CD4-positive, alpha-beta T cell treated with Interleukin-4 for 1 hour (primary cell): Measurements from ENCODE around the gene CHRNB4.

Source experiments
- DNase-seq, 2 donors: peaks; one replicate each; pipeline ENCODE4 v3.0.0-alpha.2; 2020 to 2022

The CHRNB4 gene

DNA sequence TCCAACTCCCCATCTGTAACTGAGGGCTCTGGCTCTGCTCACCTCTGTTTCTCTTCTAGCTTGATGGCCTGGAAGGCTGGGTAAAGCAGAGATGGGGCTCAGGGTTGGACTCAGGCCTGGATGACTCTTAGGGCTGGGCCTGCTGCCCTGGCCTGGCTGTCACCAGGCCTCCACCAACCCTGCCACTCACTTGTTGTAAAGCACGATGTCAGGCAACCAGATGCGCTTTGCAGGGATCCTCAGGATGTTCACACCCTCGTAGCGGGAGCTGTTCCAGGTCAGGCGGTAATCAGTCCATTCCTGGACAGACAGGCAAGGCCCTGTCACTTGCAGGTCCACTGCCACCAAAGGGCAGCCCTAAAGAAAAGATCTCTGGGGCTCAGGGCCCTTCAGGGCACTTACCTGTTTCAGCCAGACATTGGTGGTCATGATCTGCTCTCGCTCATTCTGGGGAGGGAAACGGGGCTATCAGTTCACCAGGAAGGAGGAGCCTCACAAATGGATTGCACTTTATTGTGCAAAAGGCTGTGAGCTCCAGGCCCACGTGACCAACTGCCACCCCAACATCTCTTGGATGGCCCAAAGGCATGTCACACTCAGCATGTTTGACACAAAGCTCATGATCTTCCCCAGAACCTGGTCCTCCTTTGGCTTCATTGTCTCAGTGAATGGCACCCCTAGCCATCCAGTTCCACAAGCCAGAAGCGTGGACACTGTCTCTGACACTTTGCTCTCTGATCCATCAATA lies 9.9 kb downstream of the CHRNB4 start:
- DNase-seq: no peak

DNA sequence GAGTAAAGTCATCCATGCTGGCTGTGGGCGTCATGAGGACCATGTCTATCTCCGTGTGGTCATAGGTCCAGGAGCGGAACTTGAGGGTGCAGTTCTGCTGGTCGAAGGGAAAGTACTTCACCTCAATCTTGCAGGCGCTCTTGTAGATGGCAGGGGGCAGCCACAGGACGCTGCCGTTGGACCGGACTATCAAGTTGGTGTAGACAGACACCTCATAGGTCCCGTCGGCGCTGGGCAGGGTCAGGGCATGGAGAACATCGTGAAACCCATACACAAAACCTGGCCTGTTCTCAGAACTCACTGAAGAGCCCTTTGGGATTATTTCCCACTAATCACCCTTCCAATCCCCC lies 11.3 kb downstream of the CHRNB4 start:
- no peak for DNase-seq

DNA sequence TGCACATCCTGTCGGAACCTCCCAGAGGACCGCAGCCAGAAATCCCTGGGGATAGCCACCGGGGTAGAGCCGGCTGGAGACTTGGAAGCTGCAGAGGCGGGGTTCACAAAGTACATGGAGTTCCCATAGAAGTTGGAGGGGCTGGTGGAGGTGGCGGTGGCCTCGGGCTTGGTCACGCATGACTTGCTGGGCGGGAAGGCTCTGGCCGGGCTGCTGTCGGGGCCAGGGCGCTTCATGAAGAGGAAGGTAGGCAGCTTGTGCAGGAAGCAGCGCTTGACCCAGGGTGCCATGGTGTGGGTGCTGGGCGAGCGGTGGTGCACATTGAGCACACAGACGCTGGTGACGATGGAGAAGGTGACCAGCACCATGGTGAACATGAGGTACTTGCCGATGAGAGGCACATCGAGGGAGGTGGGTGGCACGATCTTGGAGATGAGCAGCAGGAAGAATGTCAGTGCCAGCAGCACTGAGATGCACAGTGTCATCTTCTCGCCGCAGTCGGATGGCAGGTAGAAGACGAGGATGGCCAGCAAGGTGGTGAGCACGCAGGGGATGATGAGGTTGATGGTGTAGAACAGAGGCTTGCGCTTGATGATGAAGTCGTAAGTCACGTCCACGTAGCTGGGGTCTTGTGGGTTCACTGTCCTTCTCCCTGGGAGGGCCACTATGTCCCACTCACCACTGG lies 11.8 kb downstream of the CHRNB4 start:
- no peak for DNase-seq

DNA sequence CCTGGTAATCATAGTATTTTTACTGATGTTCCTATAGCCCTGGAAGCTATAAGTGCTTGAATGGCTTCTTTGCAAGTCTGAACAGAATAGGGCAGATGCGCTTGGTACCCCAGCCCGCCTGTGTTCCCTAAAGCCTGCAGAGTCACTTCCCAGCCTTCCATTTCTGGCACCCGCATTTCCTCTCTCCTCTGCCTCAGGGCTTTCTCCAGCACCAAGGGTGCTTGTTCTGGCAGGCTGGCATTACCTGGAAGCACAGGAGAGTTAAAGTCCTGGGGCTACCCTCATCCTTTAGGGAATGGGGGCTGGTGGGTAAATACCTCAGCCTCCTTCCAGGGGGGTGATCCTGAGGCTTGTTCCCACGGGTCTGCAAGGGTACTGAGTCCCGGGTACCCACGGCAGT lies 12.8 kb downstream of the CHRNB4 start:
- no peak for DNase-seq

DNA sequence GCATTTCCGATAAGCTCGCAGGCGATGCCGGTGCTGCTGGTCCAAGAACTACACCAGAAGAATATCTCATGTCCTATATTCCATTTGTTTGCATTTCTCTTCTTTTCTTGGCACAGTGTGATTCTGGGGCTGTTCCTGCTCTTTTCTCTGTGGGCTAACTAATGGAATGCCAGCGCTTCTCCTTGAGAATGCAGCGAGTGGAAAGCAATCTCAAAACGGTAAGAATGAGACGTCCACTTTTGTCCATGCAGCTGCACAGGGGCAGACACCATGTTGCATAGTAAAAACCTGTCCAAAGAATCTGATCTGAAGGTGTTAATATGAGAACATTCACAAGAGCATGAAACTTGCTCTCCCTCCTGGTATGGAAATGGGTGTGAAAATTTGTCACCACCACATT lies 13.7 kb downstream of the CHRNB4 start:
- DNase-seq: no peak

DNA sequence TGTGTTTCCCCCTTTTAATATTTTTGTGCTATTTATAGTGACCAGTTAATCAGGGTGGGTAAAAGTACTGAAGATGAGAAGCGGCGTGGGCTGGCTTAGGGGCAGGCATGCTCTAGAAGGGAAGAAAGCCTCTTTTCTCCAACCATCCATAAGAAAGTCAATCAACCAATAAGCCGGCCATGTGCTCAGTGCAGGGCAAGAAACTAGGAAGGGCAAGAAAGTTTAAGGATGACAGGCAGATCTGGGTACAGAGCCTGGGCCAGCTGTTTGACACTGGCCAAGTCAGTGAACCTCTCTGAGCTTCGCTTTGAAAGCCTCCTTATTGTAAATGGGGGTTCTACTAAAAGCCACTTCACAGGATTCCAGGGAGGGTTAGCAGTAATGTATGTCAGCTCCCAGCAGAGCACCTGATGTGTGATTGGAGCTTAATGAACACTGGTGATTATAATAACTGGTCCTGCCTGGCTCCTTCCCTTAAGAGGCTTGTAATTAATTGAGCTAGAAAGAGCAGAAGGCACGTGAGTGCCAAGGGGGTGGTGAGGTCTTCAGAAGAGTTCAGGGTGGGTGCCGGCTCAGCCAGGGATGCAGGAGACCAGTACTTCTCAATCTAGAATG lies 14.5 kb downstream of the CHRNB4 start:
- DNase-seq: no peak

DNA sequence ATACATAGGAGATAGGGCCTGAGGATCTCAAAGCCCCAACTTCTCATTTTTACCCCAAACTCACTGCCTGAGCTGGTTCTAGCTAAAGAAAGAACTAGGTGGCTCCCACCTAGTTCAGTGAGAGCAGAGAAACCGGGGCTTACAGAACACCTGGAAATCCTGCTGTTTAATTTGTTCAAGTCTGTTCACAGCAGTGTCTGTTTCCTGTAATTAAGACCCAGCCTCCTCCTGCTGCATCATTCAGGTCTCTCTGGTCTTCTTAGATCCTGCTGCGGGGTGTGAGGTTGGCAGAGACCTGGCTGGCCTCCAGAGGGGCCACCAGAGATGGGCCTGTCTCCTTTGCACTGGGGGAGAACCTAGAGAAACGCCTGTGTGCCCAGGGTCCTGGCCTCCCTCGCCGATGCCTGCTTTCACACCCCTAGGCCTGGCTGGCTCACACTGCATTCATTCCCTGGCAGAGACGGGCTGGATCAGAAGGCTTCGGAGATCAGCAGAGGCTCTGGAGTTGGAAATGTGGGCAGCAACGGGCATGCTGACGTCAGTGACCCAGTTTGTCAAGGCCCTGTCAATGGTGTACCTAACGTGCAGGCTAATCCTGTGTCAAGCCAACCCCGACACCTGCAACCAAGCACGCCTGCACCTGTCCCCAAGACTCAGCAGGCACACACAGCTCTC lies 15.3 kb downstream of the CHRNB4 start:
- DNase-seq: no peak

DNA sequence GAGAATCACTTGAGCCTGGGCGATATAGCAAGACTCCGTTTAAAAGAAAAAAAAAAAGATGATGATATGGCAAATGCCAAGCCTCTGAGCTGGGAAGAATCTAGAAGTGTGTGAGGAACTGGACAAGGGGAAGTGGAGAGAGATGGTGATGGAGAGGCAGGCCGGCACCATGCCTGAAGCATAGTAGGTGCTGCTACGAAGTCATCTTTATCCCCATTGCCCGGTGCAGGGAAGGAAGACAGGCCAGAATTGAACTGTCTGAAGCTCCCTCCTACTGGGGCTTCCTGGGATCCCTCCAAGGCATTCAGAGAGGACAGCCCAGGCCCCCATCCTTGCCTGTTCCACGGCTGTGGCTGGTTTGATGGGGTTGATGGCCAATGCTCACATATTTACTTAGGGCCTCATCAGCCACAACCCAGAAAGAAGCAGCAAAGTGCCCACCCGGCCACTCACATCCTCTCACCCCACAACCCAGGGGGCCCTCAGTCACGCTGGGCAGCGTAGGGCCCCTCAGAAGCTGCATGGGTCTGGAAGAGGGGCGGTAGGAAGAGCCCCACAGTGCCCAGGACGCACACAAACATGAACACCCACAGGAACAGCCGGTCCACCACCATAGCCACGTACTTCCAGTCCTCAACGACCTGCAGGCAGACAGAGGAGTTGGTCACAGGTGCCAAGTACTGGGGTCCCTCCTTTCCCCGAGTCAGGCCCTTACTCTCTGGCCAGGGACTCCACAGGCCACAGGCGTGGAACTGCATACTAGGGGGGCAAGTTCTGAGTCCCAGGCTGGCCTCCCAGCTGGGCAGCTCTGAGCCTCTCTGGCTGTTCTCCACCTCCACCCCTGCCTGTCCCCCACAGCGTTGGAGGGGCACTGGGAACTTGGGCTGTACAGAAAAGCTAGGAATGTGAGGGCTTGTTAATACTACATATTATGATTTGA lies 16.1 kb downstream of the CHRNB4 start:
- no peak for DNase-seq

DNA sequence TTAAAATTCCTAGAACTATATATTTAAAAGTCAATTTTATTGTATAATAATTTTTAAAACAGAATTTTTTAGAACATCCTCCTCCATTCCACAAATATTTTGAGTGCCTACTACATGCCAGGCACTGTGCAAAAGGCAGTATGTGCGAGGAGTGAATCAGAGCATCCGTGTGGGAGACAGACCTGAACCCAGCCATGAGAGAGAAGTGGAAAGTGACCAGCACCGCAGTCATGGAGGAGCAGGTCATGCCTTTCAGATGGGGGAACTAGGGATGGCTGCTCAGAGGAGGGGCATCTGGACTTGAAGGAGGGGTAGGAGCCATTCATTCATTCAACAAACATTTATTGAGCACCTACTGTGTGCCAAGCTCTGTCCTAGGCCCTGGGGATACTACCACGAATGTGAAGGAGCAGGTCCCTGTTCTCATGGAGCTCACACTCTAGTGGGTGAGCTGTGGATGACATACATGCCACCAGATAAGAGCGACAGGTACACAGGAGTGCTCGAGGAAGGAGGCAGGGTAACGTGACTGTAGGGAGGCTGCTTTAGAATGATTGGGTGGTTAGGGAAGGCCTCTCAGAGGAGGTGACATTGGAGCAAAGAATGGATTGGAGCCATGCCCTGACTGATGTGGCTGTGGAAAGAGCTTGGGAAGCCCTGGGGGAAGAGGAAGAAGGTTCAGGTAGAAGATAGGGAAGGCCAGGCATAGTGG lies 17.1 kb downstream of the CHRNB4 start:
- DNase-seq: no peak

DNA sequence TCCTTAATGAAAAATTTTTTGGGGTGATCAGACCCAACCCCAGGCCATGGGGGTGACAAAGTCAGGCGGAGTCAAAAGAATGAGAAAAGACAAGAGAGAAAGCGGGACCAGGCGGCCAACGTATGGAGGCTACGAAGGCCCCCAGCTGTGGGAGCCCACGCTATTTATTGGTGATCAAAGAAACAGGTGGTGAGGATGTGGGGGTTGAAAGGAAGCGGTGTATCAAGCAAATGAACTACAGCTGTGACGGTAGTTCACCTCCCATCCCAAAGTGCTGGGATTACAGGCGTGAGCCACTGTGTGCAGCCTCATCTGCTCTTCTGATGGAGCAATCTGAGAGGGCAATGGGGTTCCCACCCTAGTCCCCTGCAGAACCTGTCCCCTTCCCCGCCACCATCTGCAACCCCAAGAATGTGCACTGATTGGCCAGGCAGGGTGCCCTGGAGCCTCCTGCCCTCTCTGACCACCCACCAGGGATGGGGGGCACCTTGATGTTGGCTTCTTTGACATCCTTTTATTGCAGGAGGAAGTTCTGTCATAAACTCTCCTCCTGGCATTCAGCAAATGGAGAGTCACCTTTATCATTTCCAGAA lies 19.1 kb downstream of the CHRNB4 start:
- DNase-seq: no peak

DNA sequence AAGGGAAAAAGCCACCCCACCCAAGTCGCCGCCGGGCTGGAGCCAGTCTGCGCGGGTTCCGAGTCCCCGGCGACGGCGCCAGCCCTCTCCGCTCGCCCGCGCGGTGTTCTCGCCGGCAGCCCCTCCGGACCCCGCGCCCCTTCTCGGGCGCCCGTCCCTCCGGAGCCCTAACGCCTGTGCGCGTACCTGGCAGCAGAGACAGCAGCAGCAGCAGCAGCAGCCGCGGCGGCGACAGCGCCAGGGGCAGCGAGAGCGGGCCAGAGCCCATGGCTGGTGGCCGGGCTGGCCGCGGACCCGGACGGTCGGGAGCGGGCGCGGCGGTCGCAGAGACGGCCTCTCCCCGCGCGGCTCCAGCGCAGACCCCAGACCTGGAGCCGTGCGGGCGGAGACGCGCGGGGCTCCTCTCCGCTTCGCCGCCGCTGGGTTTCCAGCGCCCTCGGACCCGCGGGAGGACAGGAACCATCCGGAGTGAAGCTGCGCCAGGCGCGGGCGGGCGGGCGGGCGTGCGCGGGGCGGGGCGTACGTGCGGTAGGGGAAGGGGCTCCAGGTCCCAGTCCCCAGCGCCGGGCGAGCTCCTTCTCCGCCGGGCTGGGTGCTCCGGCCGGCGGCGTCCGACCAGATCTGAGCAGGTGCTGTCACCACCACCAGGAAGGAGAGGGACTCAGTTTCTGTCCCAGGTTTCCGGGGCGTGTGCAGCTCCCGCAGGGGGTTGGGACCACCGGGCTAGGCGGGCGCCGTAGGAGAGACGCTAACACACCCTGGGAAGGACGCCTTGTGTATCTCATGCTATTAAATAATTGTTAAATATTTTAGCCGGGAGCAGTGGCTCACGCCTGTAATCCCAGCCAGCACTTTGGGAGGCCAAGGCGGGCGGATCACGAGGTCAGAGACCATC lies 20.2 kb downstream of the CHRNB4 start, which contains the start of gene CHRNA3:
Gene CHRNA3, minus strand, starts transcription at position 470 of the 895 bp plus-strand sequence. Its CDS starts 202 bp downstream, at position 268.
- DNase-seq: no peak

DNA sequence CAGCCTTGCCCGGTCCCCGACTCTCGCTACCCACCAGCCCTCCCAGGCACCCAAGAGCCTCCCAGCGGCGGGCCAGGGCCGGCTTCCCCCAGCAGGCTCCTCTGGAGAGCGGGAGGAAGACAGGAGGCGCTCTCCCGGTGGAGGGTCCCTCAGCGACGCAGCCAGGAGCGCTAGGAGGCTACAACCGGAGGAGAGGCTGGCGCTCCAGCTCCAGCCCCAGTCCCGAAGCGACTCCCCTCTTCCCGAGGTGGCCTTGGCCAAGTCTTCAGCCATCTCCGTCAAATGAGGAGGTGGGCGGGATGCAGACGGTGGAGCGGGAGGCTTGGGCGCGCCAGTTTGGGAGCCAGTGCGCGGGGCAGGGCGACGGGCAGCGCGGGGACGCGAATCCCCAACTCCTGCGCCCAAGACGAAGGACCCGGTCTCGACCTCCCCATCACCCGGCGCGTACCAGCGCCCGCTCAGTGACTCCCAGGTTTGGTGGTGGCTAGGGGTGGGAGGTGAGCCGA lies 20.9 kb downstream of the CHRNB4 start:
- DNase-seq: no peak

DNA sequence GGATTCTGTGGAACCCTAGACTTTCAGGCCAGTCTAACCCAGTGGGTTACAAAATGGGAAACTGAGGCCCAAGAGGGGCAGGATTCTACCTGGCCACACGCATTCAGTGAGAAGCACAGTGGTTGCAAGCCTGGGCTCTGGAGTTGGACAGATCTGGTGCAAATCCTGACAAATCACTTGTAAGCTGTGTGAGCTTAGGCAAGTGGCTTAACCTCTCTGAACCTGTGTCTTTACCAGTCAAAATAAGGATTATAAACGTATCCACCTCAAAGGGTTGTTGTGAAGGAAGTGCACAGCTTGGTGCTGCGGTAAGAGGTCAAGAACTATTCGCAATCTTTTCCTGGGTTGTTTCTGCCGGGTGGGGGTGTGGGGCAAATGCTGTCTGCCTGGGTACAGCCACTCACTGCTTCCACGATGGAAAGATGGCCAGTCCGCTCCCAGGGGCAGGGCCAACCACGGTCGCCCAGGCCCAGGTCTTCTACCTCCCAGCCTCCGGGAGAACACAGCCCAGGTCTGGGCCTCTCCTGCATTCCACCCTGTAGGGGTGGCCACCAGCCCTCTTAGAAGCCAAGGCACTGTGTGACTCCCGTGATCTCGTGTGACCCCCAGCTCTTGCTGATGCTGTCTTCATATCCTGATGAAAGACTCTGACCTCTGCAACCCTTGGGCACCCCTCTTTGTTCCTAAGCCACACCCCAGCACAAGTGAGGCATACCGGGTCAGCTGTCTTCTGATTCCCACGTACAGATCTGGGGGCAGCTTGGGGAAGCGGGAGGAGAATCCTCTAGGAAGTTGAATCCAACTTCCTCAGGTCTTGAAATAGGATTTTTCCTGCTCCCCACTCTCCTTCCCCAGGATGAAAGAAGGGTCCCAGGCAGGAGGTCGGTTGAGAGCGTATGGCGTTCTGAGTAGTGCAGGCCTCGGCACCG lies 21.7 kb downstream of the CHRNB4 start:
- no peak for DNase-seq

DNA sequence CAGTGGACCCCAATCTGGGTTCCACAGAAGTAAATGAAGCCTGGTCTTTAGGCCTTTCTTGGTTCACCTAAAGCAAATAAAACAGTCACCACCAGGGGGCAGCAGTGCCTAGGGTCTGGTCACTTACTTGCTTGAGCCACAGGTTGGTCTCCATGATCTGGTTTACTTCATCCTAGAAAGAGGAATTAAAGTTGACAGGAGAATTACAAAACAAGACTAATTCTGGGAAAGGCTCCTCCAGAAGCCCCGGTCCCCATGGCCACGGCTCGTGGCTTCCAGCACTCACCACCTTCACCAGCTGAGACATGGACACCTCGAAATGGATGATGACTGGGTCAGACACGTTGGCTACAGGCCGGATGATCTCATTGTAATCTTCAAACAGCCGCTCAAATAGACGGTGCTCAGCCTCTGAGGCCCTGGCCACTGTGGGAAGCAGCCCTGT lies 22.5 kb downstream of the CHRNB4 start:
- peak; percentile 71 to 75 for DNase-seq

DNA sequence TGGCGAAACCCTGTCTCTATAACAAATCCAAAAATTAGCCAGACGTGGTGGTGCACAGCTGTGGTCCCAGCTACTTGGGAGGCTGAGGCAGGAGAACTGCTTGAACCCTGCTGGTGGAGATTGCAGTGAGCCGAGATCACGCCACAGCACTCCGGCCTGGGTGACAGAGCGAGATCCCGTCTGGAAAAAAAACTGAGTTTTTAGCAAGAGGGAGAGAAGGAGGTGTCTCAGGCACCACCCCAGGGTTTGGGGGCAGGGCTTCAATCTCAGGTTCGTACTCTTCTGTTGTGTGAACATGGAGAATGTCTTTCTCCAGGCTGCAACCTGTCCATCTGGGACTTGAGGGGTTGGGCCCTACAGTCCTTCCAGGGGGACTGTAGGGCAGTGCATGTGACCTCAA lies 22.9 kb downstream of the CHRNB4 start:
- no peak for DNase-seq

DNA sequence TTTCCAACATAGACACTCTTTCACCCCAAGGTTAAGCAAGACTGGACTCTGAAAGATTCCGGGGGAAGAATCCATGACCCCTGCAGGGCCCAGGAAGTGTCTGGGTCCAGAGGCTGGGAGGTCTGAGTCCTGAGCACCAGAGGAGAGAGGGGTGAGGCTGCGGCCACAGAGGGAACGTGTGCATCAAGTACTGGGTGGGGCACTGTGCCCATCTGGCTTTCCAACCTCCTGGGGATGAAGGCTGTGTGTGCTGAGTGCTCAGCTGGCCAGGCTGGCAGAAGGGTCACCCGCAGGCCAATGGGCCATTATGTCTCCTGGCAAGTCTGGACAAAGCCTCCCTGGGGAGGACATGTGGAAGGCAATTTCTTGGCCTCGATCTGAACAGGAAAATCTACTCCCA lies 23.5 kb downstream of the CHRNB4 start:
- no peak for DNase-seq

DNA sequence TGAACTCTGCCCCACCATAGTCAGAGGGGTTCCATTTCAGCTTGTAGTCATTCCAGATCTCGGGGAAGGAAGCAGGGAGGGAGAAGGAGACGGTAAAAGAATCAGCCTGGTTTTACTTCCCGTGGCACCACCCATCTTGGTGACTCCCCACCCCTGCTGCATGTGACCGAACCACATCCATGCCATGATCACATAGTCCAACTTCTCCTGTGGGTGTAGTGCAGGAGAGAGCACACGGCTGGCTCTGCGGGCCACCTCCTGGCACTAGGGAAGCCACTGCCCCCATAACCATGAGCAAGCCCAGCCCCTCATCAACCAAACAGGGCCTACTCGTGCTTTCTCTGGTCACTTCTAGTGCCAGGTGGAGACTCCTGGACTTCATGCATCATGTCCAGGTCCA lies 23.9 kb downstream of the CHRNB4 start:
- no peak for DNase-seq

DNA sequence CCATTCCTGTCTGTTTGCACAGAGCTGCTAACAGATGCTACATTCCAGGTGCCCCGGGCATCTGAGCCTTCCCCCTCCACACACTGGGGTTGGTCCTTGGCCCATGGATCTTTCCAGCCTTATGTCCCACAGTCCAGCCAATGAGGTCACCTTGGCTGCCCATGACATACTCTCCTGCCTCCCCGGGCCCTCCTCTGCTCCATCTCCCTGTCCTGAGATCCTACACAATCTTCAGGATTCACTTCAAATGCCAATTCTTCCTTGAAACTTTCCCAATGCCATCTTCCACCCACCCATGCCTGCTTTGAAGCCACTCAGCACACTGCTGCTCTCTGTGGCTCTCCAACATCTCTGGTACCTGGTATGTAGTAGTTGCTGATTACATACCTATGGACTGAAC lies 24.5 kb downstream of the CHRNB4 start:
- DNase-seq: no peak

DNA sequence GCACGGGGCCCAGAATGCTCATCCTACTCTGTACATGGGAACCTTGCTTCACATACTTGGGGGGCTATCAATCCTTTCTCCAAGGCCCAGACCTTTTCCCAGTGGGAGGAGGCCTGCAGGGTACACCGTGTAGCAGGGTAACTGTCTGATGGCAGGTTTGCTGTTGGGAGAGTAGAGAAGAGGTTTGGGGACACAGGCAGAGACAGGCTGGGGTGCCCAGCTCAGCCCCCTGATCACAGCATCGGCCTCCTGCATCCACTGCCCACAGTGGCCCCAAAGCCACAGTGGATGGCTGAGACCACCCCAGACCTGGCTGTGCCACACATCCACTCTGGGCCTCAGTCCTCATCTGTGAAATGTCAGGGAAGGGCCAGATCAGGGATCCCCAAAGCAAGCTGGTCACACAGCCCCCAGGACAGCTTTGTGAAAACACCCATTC lies 25.8 kb downstream of the CHRNB4 start:
- no peak for DNase-seq
